Fibroblast of lung (primary cell): ENCODE data around the gene TOP1.

ENCODE experiments used
- CTCF ChIP-seq, 2 donors: IDR thresholded peaks in 1 of 2; conservative IDR thresholded peaks in 1 of 2; 1 replicate in 1 of 2; 2 replicates in 1 of 2; pipeline ENCODE4 v1.5.1; 2011 to 2012; ENCODE audit warnings: low read length in 2 of 2, control low read depth in 1 of 2, inconsistent platforms in 1 of 2, low read depth in 1 of 2, mild to moderate bottlenecking in 1 of 2
- EZH2 ChIP-seq: IDR thresholded peaks from 2 replicates; pipeline ENCODE4 v1.5.1; 2012; ENCODE audit warnings: low read length, control low read depth, mild to moderate bottlenecking; ENCODE audit errors: missing control alignments

GRCh38 chr20:41142919-41143318 lies 114.3 kb downstream of the TOP1 start:
- no peak for TF ChIP-seq CTCF (conservative IDR thresholded peaks at IDR 0.05 in 1 of 2, IDR thresholded peaks at IDR 0.05 in 1 of 2; ENCODE audit: low read depth in 1 of 2, low read length in 2 of 2)
- no peak for TF ChIP-seq EZH2
